ENCODE measurements around the gene ZNF69.

ZNF69 gene

DNA sequence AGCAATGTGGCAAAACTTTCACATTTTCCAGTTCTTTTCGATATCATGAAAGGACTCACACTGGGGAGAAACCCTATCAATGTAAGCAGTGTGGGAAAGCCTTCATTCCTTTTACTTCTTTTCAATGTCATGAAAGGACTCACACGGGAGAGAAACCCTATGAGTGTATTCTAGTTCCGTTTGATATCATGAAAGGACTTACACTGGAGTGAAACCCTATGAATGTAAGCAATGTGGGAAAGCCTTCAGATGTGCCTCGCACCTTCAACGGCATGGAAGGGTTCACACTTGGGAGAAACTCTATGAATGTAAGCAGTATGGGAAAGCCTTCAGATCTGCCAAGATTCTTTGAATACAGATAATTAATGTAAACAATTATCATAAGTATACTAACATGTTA is 62.7 kb downstream of the ZNF69 start:
- DNase-seq (ENCODE audit: low spot score) = no peak
- no peak for FAIRE-seq
